ENCODE results near the gene ASXL1.

- no peak for TF ChIP-seq REST (IDR thresholded peaks at IDR 0.05; ENCODE audit: insufficient read depth in 1 of 2, low read depth in 2 of 2, low read length in 2 of 2)
- TF ChIP-seq POLR2AphosphoS5 (IDR thresholded peaks at IDR 0.05; ENCODE audit: low read depth, low read length) = no peak
- TF ChIP-seq TAF1 (IDR thresholded peaks at IDR 0.05; ENCODE audit: borderline replicate concordance, insufficient read depth, low read length) = no peak
Observed at GRCh38 chr20:32456869-32457478, 98.8 kb downstream of the ASXL1 start.

All from PFSK-1 (cell line).